ENCODE results near the gene CARD14. TPM values are rescaled to one million over a fixed set of nuclear protein-coding genes. Genes with fewer than 3 reads are reported as not detected.
"Not testable (repeated sequence)": the region's sequence is repeated elsewhere in the genome, so short reads cannot be mapped to it uniquely, and the experiment has no call there.

Gene CARD14
- polyA plus RNA-seq, 12 donors: 0.31 to 4.5 (median 0.88) TPM; not detected in 2

GRCh38 chr17:80248894-80249710 lies 79.3 kb downstream of the CARD14 start:
- no peak for DNase-seq

- DNase-seq: no peak
These were observed 82.1 kb downstream of the CARD14 start for GRCh38 chr17:80251966-80252365.

- DNase-seq: no peak
These were observed 83.0 kb downstream of the CARD14 start for GRCh38 chr17:80252871-80253270.

- DNase-seq: no peak
These were observed 84.0 kb downstream of the CARD14 start for GRCh38 chr17:80253631-80254395.

GRCh38 chr17:80254396-80255251 lies 84.8 kb downstream of the CARD14 start:
- DNase-seq: no peak

- no peak for DNase-seq
These were observed 86.2 kb downstream of the CARD14 start for GRCh38 chr17:80256034-80256350.

- DNase-seq: no peak
These were observed 87.9 kb downstream of the CARD14 start for GRCh38 chr17:80257716-80258213.

- not testable (repeated sequence) for DNase-seq
These were observed 88.5 kb downstream of the CARD14 start for GRCh38 chr17:80258296-80258695.

Other genes with a start within 250 kb of the CARD14 start
- gene TBC1D16, start 134.2 kb upstream of the CARD14 start, polyA plus RNA-seq (ENCODE audit: insufficient read length in 12 of 12): 10 to 100 TPM in 11 of 12 donors, not detected in 1; 24.9 to 35.8 (median 27.8) TPM
- 1 to 10 TPM in 11 of 12 donors, not detected in 1; 3.2 to 9.8 (median 5.0) TPM for gene CCDC40, start 133.4 kb upstream of the CARD14 start, polyA plus RNA-seq (ENCODE audit: insufficient read length in 12 of 12)
- 10 to 100 TPM in 11 of 12 donors, not detected in 1; 17.8 to 38.2 (median 27.4) TPM for gene GAA, start 68.4 kb upstream of the CARD14 start, polyA plus RNA-seq (ENCODE audit: insufficient read length in 12 of 12)
- 10 to 100 TPM in 11 of 12 donors, not detected in 1; 52.8 to 87.0 (median 64.8) TPM for gene EIF4A3, start 22.9 kb upstream of the CARD14 start, polyA plus RNA-seq (ENCODE audit: insufficient read length in 12 of 12)
- 10 to 100 TPM in 11 of 12 donors, not detected in 1; 16.9 to 36.6 (median 19.9) TPM for gene SGSH, start 50.3 kb downstream of the CARD14 start, polyA plus RNA-seq (ENCODE audit: insufficient read length in 12 of 12)
- 10 to 100 TPM in 3 of 12 donors, 1 to 10 TPM in 8, not detected in 1; 6.3 to 16.7 (median 8.8) TPM for gene SLC26A11, start 50.4 kb downstream of the CARD14 start, polyA plus RNA-seq (ENCODE audit: insufficient read length in 12 of 12)
- gene RNF213, start 90.8 kb downstream of the CARD14 start, polyA plus RNA-seq (ENCODE audit: insufficient read length in 12 of 12): 10 to 100 TPM in 11 of 12 donors, not detected in 1; 27.9 to 64.9 (median 35.8) TPM
- gene ENDOV, start 245.1 kb downstream of the CARD14 start, polyA plus RNA-seq (ENCODE audit: insufficient read length in 12 of 12): 10 to 100 TPM in 11 of 12 donors, not detected in 1; 12.5 to 42.6 (median 18.2) TPM

All from muscle of arm (tissue), 12 donors.